Activated naive CD8-positive, alpha-beta T cell treated with anti-CD3 and anti-CD28 coated beads for 36 hours (primary cell): ENCODE results near the gene CCDC73. TPM values are rescaled to one million over a fixed set of nuclear protein-coding genes. Genes with fewer than 3 reads are reported as not detected.
"Not testable (repeated sequence)": the region's sequence is repeated elsewhere in the genome, so short reads cannot be mapped to it uniquely, and the experiment has no call there.

ENCODE experiments used
- DNase-seq: peaks from one replicate; pipeline ENCODE4 v3.0.0; 2021
- H3K27ac Mint-ChIP-seq: one replicate; pipeline ENCODE4 v1.8.0; 2022; ENCODE audit warnings: mild to moderate bottlenecking, moderate library complexity, mixed read lengths
- H3K27me3 Mint-ChIP-seq: one replicate; pipeline ENCODE4 v1.8.0; 2022; ENCODE audit warnings: mild to moderate bottlenecking, mixed read lengths
- H3K36me3 Mint-ChIP-seq: one replicate; pipeline ENCODE4 v1.8.0; 2021; ENCODE audit warnings: mild to moderate bottlenecking, mixed read lengths
- H3K4me1 Mint-ChIP-seq: one replicate; pipeline ENCODE4 v1.8.0; 2021; ENCODE audit warnings: mixed read lengths
- H3K4me3 Mint-ChIP-seq: one replicate; pipeline ENCODE4 v1.8.0; 2022; ENCODE audit warnings: mild to moderate bottlenecking, moderate library complexity, mixed read lengths
- H3K9me3 Mint-ChIP-seq: one replicate; pipeline ENCODE4 v1.8.0; 2022; ENCODE audit warnings: mixed read lengths
- total RNA-seq, 2 experiments: library from RNA; stranded (reverse); gene quantifications; one replicate each; pipeline ENCODE4 v1.2.3, GENCODE V29; 2021

Gene CCDC73
- total RNA-seq, 2 experiments from 2014 or later = 0.20 TPM; not detected in 1

DNA sequence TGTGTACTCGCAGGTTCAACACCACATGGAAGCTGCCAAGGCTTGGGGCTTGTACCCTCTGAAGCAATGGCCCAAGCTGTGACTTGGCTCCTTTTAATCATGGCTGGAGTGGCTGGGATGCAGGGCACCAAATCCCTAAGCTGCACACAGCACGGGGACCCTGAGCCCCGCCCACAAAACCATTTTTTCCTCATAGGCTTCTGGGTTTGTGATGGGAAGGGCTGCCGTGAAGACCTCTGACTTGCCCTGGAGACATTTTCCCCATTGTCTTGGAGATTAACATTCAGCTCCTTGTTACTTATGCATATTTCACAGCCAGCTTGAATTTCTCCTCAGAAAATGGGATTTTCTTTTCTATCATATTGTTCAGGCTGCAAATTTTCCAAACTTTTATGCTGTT lies 185.6 kb downstream of the CCDC73 start:
- H3K4me3 Mint-ChIP-seq, DNase-seq, H3K4me1 Mint-ChIP-seq, H3K27ac Mint-ChIP-seq, H3K27me3 Mint-ChIP-seq: not testable (repeated sequence)
- Mint-ChIP-seq H3K9me3 (peaks cover 16% of the 10 kb centered on the region), H3K36me3 (peaks cover 45% of the 10 kb centered on the region)

DNA sequence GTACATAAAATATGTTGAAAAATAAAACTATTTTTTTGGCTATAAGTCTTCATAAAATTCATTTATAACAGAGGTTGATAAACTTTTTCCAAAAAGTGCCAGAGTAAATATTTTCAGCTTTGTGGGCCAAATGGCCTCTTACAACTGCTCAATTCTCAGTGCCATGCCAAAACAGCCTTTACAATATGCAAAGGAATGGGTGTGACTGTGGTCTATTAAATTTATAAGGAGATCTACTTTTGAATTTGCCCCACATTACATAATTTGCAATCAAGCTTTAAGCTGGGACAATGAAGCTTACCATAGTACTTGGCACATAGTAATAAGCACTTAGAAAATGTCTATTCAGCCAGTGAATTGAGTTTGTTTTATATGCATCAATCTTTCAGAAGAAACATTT lies 188.2 kb downstream of the CCDC73 start:
- Mint-ChIP-seq H3K4me3 (no peak overlapping the region), H3K27me3 (no peaks in the 10 kb centered on the region), H3K27ac (no peak overlapping the region), H3K9me3 (peaks cover 16% of the 10 kb centered on the region), H3K4me1 (peaks cover 2% of the 10 kb centered on the region), H3K36me3 (peaks cover 58% of the 10 kb centered on the region)
- no peak for DNase-seq

DNA sequence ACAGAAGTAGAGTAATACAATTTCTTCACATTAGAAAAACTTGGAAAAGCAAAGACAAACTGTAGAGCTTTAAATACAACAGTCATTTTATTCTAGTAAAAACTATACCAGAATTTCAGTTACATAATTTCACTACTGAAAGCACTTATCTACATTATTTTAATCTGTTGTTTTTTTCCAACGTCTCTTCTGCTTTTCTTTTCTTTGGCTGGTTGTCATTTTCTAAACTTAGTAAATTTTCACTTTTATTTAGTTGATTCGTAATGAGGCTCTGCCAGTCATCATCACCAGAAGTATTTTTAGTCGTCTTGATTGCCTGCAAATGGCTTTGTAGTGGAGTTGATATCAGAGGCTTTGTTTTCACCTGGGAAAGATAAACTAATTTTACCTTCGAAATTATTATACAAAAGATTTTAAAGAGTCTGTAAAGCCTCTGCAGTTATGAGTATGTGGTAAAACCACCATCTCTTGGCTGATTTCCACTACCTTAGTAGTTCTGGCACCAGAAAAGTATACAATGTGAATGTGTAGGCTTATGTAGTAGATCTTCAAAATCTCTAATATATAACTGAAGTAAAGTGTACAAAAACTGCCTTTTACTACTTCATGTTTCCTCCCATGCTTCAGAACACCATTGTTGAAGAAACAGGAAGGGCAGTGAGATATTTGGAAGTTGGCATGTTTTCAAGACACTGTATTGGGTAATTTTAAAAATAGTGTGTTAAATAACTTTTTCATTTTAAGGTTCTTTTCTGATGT lies 191.6 kb downstream of the CCDC73 start:
- Mint-ChIP-seq H3K4me1 (peaks cover 5% of the 10 kb centered on the region), H3K27me3 (no peaks in the 10 kb centered on the region), H3K36me3 (peaks cover 37% of the 10 kb centered on the region), H3K27ac (no peak overlapping the region), H3K9me3 (peaks cover 5% of the 10 kb centered on the region), H3K4me3 (no peak overlapping the region)
- DNase-seq = no peak

DNA sequence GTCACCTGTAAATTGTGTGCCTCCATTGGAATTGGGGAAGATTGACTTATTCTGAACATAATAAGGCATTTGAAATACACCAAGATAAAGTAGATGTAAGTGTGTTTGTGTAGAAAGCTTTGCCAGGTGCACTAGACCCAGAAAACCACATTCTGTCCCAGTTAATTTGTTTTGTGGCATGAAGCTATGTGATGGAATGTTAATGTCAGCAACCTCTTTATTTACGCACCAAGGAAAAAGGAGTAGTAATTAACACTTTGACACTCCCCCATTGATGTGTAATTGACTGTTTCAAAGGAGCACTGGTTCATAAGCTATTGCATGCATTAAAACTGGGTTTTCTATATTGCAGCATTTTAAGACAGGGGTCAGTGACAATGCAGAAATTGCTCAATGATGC lies 196.5 kb downstream of the CCDC73 start:
- Mint-ChIP-seq H3K9me3 (no peaks in the 10 kb centered on the region), H3K4me3 (no peak overlapping the region), H3K27me3 (no peaks in the 10 kb centered on the region), H3K4me1 (peaks cover 32% of the 10 kb centered on the region), H3K27ac (peak overlapping the region; percentile 4), H3K36me3 (peaks cover 51% of the 10 kb centered on the region)
- no peak for DNase-seq

DNA sequence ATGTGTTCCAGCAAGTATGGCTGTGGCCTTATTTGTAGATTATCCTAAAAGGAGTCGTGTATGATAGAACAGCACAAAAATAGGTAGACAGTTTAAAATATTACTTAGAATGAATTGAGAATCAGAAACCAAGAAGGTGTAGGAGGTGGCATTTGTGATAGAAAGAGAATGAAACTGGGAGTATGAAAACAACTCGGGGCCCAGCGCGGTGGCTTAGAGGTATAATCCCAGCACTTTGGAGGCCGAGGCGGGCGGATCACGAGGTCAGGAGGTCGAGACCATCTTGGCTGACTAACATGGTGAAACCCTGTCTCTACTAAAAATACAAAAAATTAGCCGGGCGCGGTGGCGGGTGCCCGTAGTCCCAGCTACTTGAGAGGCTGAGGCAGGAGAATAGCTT lies 198.3 kb downstream of the CCDC73 start:
- not testable (repeated sequence) for H3K4me3 Mint-ChIP-seq, H3K9me3 Mint-ChIP-seq, H3K27me3 Mint-ChIP-seq
- H3K4me1 Mint-ChIP-seq = peaks cover 40% of the 10 kb centered on the region
- peaks cover 55% of the 10 kb centered on the region for H3K36me3 Mint-ChIP-seq
- H3K27ac Mint-ChIP-seq = peak overlapping the region; percentile 39
- DNase-seq = peak; percentile 50

DNA sequence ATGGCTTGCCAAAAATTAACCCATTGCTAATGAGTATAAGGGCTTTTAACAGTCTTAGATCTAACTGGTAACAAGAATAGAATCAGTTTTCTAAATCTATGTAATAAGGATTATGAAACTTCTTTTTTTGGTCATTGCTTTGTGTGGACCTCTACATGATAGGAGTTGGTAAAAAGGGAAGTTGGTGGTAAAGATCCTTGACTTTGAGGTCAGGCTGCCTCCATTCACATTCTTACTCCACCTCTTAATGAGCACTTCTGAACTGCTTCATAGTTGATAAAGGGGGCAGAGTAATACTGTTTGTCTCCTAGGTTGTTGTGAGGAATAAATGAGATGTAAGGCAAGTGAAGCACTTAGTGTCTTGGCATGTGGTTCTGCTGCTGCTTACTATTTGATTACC lies 200.2 kb downstream of the CCDC73 start:
- H3K27ac Mint-ChIP-seq = peak overlapping the region; percentile 34
- H3K36me3 Mint-ChIP-seq = peaks cover 68% of the 10 kb centered on the region
- no peak for DNase-seq
- peaks cover 40% of the 10 kb centered on the region for H3K4me1 Mint-ChIP-seq
- no peaks in the 10 kb centered on the region for H3K27me3 Mint-ChIP-seq
- no peak overlapping the region for H3K4me3 Mint-ChIP-seq
- H3K9me3 Mint-ChIP-seq = no peaks in the 10 kb centered on the region

DNA sequence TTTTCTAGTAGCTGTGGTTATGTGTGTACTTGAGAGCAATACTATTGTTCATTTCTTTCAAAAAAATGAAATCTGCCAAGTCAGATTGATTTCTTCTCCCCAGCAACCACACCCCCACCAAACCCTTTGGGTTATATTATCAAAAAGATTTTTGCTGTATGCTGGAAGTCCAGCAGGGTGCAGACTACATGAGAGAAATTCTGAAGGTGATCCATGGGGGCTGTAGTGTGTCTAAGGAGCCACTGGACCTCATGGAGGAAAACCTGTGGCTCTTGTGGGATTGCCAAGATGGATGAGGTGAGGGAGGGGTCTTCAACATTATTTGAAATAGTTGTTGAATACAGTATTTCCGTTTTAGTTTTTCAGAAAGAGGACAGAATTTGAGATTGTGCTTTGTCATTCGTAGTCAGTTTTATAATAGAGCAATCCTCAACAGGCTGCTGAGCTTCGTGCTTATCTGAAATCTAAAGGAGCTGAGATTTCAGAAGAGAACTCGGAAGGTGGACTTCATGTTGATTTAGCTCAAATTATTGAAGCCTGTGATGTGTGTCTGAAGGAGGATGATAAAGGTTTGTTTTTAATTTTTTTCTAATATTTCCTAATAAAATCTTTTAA lies 207.8 kb downstream of the CCDC73 start:
- no peak for DNase-seq
- H3K27ac Mint-ChIP-seq = peak overlapping the region; percentile 75
- peaks cover 61% of the 10 kb centered on the region for H3K36me3 Mint-ChIP-seq
- H3K4me3 Mint-ChIP-seq = peak overlapping the region; percentile 62
- H3K27me3 Mint-ChIP-seq = no peaks in the 10 kb centered on the region
- H3K4me1 Mint-ChIP-seq = peaks cover 34% of the 10 kb centered on the region
- H3K9me3 Mint-ChIP-seq = no peaks in the 10 kb centered on the region

DNA sequence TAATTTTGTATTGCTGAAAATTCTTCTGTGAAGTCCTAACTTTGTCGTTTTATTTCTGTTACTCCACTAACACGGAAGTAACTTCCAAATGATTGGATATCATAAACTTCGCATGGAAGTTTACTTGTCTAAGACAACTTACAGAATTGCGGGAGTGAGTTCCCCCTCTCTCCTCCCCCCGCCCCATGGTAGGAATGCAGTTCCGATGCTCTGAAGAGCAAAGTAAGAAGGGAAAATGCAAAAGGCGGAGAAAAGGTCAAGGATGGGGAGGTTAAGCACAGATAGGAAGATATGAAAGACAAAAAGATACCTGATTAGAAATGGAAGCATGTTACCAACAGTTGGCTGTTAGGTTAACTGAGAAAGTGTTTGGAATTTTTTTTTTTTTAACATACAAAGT lies 209.5 kb downstream of the CCDC73 start:
- Mint-ChIP-seq H3K9me3 (no peaks in the 10 kb centered on the region), H3K27me3 (no peaks in the 10 kb centered on the region), H3K4me3 (peak overlapping the region; percentile 94), H3K36me3 (peaks cover 48% of the 10 kb centered on the region), H3K4me1 (peaks cover 31% of the 10 kb centered on the region), H3K27ac (peak overlapping the region; percentile 97)
- DNase-seq = no peak

DNA sequence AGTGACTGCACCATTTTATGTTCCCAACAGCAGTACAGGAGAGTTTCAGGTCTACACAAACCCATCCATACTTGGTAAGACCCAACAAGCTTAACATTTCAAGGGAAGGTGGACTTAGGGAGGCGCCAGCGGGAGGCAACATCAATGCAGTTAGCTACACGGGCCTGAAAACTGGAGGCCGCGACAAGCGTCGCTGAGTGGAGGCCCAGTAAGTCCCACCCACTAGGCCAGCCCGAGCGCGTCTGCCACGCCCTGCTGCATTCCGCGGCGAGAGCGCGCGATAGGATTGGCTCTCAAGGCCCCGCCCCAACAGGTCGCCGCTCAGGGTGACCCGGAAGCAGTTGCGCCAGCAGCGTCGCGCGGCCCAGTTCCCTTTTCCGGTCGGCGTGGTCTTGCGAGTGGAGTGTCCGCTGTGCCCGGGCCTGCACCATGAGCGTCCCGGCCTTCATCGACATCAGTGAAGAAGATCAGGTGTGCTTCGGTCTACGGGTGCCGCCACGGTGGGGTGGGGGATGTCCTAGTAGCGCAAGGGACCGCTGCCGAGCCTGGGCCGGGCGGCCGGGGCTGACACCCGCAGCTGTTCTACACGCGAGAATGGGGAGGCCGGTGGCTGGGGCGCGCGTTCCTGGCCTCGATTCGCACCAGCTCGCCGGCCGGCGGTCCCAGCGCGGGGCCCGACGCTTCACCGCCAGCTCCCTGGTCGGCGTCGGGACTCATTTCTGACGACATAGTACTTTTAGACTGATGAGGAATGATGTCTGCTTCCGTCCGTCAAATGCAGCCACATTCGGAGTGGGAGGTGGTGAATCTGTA lies 210.8 kb downstream of the CCDC73 start, which contains the start of gene EIF3M:
TSS of gene EIF3M (plus strand) at position 373 of the 813 bp plus-strand sequence. CDS start at position 430, 57 bp downstream.
- peaks cover 30% of the 10 kb centered on the region for H3K4me1 Mint-ChIP-seq
- peak within 1 kb of the TSS; percentile 97 for H3K27ac Mint-ChIP-seq
- peak; percentile 97 for DNase-seq
- peak within 1 kb of the TSS; percentile 94 for H3K4me3 Mint-ChIP-seq
- H3K27me3 Mint-ChIP-seq = no peaks in the 10 kb centered on the region
- H3K36me3 Mint-ChIP-seq = peaks cover 41% of the 10 kb centered on the region
- H3K9me3 Mint-ChIP-seq = no peaks in the 10 kb centered on the region

DNA sequence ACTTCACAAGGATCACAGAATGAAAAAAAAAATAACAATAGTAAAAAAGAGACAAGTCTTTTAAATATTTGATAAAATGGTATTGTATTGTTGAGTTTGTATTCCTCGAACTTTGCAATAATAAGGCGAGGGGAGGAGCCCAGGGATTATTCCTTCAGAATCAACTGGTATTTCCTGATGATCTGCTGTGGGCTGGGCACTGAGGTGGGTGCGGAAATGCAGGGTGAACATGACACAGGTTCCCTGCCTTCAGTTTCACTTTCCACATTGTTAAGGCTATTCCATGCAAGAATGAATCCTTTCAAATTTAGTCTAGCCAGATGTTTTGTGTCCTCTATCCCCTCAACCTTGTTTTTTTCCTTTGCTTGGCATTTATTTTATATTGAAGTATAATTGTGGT lies 212.9 kb downstream of the CCDC73 start:
- Mint-ChIP-seq H3K27me3 (no peaks in the 10 kb centered on the region), H3K36me3 (peaks cover 27% of the 10 kb centered on the region), H3K9me3 (no peaks in the 10 kb centered on the region), H3K4me3 (no peak overlapping the region), H3K27ac (no peak overlapping the region), H3K4me1 (peaks cover 18% of the 10 kb centered on the region)
- DNase-seq = no peak

DNA sequence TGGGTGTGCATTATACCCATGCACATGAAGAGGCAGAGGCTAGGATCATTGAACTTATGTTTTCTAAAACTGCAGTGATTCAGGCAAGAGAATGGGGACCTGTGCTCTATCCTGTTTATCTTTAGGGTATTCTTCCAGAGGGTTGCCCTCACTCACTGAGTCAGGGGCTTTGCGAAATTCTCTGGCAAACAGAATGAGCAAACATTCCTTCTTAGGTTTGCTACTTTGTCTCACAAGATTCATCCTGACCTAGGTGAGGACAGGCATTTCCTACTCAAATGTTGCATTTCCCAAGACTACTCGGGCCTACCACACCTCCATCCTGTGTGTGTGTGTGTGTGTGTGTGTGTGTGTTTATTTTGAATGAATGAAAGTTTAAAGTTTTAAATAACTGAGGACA lies 213.5 kb downstream of the CCDC73 start:
- H3K4me1 Mint-ChIP-seq = peaks cover 13% of the 10 kb centered on the region
- DNase-seq = no peak
- no peak overlapping the region for H3K4me3 Mint-ChIP-seq
- no peaks in the 10 kb centered on the region for H3K9me3 Mint-ChIP-seq
- no peak overlapping the region for H3K27ac Mint-ChIP-seq
- H3K27me3 Mint-ChIP-seq = no peaks in the 10 kb centered on the region
- peaks cover 21% of the 10 kb centered on the region for H3K36me3 Mint-ChIP-seq

DNA sequence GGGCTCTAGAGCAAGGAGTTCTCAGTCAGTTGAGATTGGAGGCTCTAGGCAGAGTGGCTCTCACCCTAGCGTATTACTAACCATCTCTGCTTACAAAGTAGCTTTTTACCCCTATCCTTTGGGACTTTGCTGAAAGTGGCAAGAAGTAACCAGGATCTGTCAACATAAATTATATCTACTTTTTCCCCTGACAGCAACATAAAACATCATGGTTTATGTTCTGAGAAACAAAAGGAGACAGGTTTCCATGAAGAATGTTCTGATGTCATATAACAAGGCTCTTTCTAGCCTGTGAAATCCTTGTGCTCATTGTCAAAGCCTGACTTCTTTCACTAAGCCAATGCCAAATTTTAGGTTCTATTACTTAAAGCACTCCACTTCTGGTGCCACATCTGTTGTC lies 218.0 kb downstream of the CCDC73 start:
- DNase-seq = no peak
- Mint-ChIP-seq H3K27me3 (peaks cover 5% of the 10 kb centered on the region), H3K9me3 (no peaks in the 10 kb centered on the region), H3K27ac (no peak overlapping the region), H3K36me3 (peaks cover 1% of the 10 kb centered on the region), H3K4me1 (no peaks in the 10 kb centered on the region), H3K4me3 (no peak overlapping the region)

DNA sequence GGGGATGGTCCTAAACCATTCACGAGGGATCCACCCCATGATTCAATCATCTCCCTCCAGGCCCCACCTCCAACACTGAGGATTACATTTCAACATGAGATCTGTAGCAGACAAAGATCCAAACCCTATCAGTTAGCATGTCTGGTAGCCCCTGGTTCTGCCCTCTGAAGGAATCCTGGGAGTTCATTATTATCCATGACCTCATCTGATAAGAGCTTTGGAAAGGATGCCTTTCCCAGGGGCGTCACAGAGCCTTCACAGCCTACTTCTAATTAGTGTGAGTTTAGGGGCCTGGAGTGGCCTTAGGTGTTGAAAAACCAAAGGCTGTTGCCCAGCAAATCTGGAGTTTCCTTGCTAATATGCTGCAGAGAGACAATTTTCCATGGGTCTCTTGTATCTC lies 219.4 kb downstream of the CCDC73 start:
- DNase-seq = no peak
- Mint-ChIP-seq H3K4me1 (no peaks in the 10 kb centered on the region), H3K36me3 (peaks cover 1% of the 10 kb centered on the region), H3K9me3 (no peaks in the 10 kb centered on the region), H3K27me3 (peaks cover 10% of the 10 kb centered on the region), H3K4me3 (no peak overlapping the region), H3K27ac (no peak overlapping the region)

DNA sequence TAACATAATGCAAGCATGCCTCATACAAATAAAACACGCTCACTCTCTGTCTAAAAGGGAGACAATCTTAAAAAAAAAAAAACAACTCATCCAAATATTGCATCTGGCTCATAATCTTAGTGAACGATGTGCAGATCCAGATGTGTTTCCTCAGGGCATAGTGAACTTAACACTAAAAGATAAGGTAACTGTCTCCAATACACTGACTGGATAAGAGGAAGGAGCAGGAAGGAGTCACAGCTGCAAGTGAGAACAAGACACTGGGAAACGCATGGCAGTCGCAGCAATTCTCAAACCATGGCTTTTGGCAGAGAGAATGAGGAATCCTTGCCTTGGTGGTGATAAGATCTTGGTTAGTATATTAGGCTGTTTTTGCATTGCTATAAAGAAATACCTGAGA lies 220.0 kb downstream of the CCDC73 start:
- Mint-ChIP-seq H3K27ac (no peak overlapping the region), H3K27me3 (peaks cover 10% of the 10 kb centered on the region), H3K4me3 (no peak overlapping the region), H3K4me1 (no peaks in the 10 kb centered on the region), H3K36me3 (peaks cover 1% of the 10 kb centered on the region), H3K9me3 (no peaks in the 10 kb centered on the region)
- DNase-seq = no peak

DNA sequence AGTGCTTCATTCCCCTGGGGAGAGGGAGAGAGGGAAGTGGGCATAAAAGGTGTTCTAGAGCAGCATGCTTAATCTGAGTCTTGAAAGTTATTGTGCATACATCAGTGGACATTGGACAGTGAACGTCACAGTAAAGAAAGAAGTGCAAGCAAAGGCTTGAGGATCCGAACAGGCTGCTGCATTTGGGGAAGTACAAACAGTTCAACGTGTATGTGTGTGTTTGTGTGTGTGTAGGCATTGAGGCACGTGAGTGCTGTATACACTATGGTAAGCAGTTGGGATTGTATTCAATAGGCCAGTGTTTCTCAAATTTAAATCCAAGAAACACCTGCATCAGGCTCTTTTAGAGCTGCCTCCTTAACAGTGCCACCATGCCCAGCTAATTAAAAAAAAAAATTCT lies 221.2 kb downstream of the CCDC73 start:
- no peak overlapping the region for H3K4me3 Mint-ChIP-seq
- H3K27ac Mint-ChIP-seq = no peak overlapping the region
- H3K27me3 Mint-ChIP-seq = peaks cover 10% of the 10 kb centered on the region

More for the DNA sequence above, 221.2 kb downstream of the CCDC73 start:
- H3K36me3 Mint-ChIP-seq = peaks cover 1% of the 10 kb centered on the region
- H3K9me3 Mint-ChIP-seq = no peaks in the 10 kb centered on the region
- no peak for DNase-seq
- no peaks in the 10 kb centered on the region for H3K4me1 Mint-ChIP-seq
